WTC11 (cell line): ENCODE data around the gene DHCR7. TPM values are rescaled to one million over a fixed set of nuclear protein-coding genes. Genes with fewer than 3 reads are reported as not detected.

Experiments
- ATAC-seq: fragments of 200-7000 bp; cut with Tn5 transposase; 2 replicates; pipeline ENCODE4 v1.10.0; 2021; ENCODE audit warnings: mild to moderate bottlenecking, moderate library complexity
- CTCF ChIA-PET: fragments of 300-600 bp; sonication (Branson Sonifier 250); formaldehyde crosslinking; loops from one replicate; lab custom pipeline; 2021; ENCODE audit warnings: antibody characterized with exemption; lab: Charles Lee
- POLR2A ChIA-PET: fragments of 350-600 bp; sonication (Branson Sonifier 250); formaldehyde crosslinking; loops from one replicate; lab custom pipeline; 2021; ENCODE audit warnings: antibody characterized with exemption; lab: Charles Lee
- DNase-seq: peaks from one replicate; pipeline ENCODE4 v3.0.0; 2021; ENCODE audit warnings: low spot score
- H3K27ac Mint-ChIP-seq: 2 replicates; pipeline ENCODE4 v1.8.0; 2021; ENCODE audit warnings: mixed read lengths
- H3K27me3 Mint-ChIP-seq: 2 replicates; pipeline ENCODE4 v1.8.0; 2021; ENCODE audit warnings: low read depth, mild to moderate bottlenecking, moderate library complexity, mixed read lengths
- H3K36me3 Mint-ChIP-seq: 2 replicates; pipeline ENCODE4 v1.8.0; 2021; ENCODE audit warnings: mixed read lengths
- H3K4me1 Mint-ChIP-seq: 2 replicates; pipeline ENCODE4 v1.8.0; 2022; ENCODE audit warnings: mixed read lengths
- H3K4me3 Mint-ChIP-seq: 2 replicates; pipeline ENCODE4 v1.8.0; 2021; ENCODE audit warnings: mild to moderate bottlenecking, moderate library complexity, mixed read lengths
- H3K9me3 Mint-ChIP-seq: 2 replicates; pipeline ENCODE4 v1.8.0; 2021; ENCODE audit warnings: mixed read lengths
- CBFB ChIP-seq: sonication (generic); formaldehyde crosslinking; IDR thresholded peaks from 2 replicates; pipeline ENCODE4 v1.8.1; 2022; ENCODE audit warnings: mild to moderate bottlenecking, low read depth, missing genetic modification reagents
- CREM ChIP-seq: sonication (generic); formaldehyde crosslinking; IDR thresholded peaks from 2 replicates; pipeline ENCODE4 v1.8.1; 2022; ENCODE audit warnings: mild to moderate bottlenecking, missing genetic modification reagents, moderate library complexity
- ESRRA ChIP-seq: sonication (generic); formaldehyde crosslinking; IDR thresholded peaks from 2 replicates; pipeline ENCODE4 v1.8.1; 2022; ENCODE audit warnings: mild to moderate bottlenecking, missing genetic modification reagents, borderline replicate concordance
- FOXK1 ChIP-seq: sonication (generic); formaldehyde crosslinking; IDR thresholded peaks from 2 replicates; pipeline ENCODE4 v1.8.0; 2022; ENCODE audit warnings: mild to moderate bottlenecking, moderate library complexity, missing genetic modification reagents
- GTF2I ChIP-seq: fragments of 250-450 bp; sonication (Bioruptor Pico); conservative IDR thresholded peaks from 2 replicates; pipeline ENCODE4 v1.4.0; 2021; ENCODE audit warnings: mild to moderate bottlenecking
- HMGA2 ChIP-seq: fragments of 250-450 bp; sonication (Bioruptor Pico); IDR thresholded peaks from 2 replicates; pipeline ENCODE4 v1.4.0; 2021; ENCODE audit warnings: mild to moderate bottlenecking, moderate library complexity
- JAZF1 ChIP-seq: fragments of 250-450 bp; sonication (Bioruptor Pico); IDR thresholded peaks from 2 replicates; pipeline ENCODE4 v1.9.0; 2021; ENCODE audit warnings: moderate library complexity, mild to moderate bottlenecking, inconsistent platforms
- MXD4 ChIP-seq: fragments of 250-450 bp; sonication (Bioruptor Pico); IDR thresholded peaks from 2 replicates; pipeline ENCODE4 v1.8.0; 2021; ENCODE audit warnings: mild to moderate bottlenecking, moderate library complexity, borderline replicate concordance
- NFE2L1 ChIP-seq: sonication (generic); formaldehyde crosslinking; IDR thresholded peaks from 2 replicates; pipeline ENCODE4 v1.8.1; 2023; ENCODE audit warnings: missing genetic modification reagents
- NFYB ChIP-seq: sonication (generic); formaldehyde crosslinking; conservative IDR thresholded peaks from 2 replicates; pipeline ENCODE4 v1.8.0; 2022; ENCODE audit warnings: low read depth, missing genetic modification reagents
- NR1H2 ChIP-seq: sonication (generic); formaldehyde crosslinking; IDR thresholded peaks from 2 replicates; pipeline ENCODE4 v1.9.0; 2021; ENCODE audit warnings: mild to moderate bottlenecking, moderate library complexity, missing genetic modification reagents
- OVOL2 ChIP-seq: fragments of 250-450 bp; sonication (Bioruptor Pico); IDR thresholded peaks from 2 replicates; pipeline ENCODE4 v1.9.0; 2021; ENCODE audit warnings: mild to moderate bottlenecking, borderline replicate concordance
- PRRX2 ChIP-seq: fragments of 250-450 bp; sonication (Bioruptor Pico); IDR thresholded peaks from 2 replicates; pipeline ENCODE4 v1.8.0; 2021; ENCODE audit warnings: mild to moderate bottlenecking
- SP1 ChIP-seq: sonication (generic); formaldehyde crosslinking; conservative IDR thresholded peaks from 2 replicates; pipeline ENCODE4 v1.8.1; 2022; ENCODE audit warnings: missing genetic modification reagents
- TEAD1 ChIP-seq: sonication (generic); formaldehyde crosslinking; IDR thresholded peaks from 2 replicates; pipeline ENCODE4 v1.8.0; 2022; ENCODE audit warnings: mild to moderate bottlenecking, missing genetic modification reagents
- TP53 ChIP-seq: sonication (generic); formaldehyde crosslinking; IDR thresholded peaks from 2 replicates; pipeline ENCODE4 v1.8.1; 2023; ENCODE audit warnings: mild to moderate bottlenecking, missing genetic modification reagents
- ZNF121 ChIP-seq: sonication (generic); formaldehyde crosslinking; IDR thresholded peaks from 2 replicates; pipeline ENCODE4 v1.8.0; 2023; ENCODE audit warnings: missing genetic modification reagents
- ZNF416 ChIP-seq: fragments of 250-450 bp; sonication (Bioruptor Pico); IDR thresholded peaks from 2 replicates; pipeline ENCODE4 v1.9.0; 2021; ENCODE audit warnings: mild to moderate bottlenecking, inconsistent platforms
- ZNF671 ChIP-seq: fragments of 250-450 bp; sonication (Bioruptor Pico); IDR thresholded peaks from 2 replicates; pipeline ENCODE4 v1.8.0; 2021; ENCODE audit warnings: mild to moderate bottlenecking
- total RNA-seq: library from RNA; stranded (reverse); gene quantifications from 3 replicates; pipeline ENCODE4 v1.2.3, GENCODE V29; 2021
- TF ChIP-seq, protein P1 (sequence below): sonication (generic); formaldehyde crosslinking; IDR thresholded peaks from 2 replicates; pipeline ENCODE4 v1.8.1; 2022; ENCODE audit warnings: missing genetic modification reagents, borderline replicate concordance
- TF ChIP-seq, protein P2 (sequence below): sonication (generic); formaldehyde crosslinking; IDR thresholded peaks from 2 replicates; pipeline ENCODE4 v1.8.1; 2023; ENCODE audit warnings: mild to moderate bottlenecking, missing genetic modification reagents, moderate library complexity
- TF ChIP-seq, protein P3 (sequence below): sonication (generic); formaldehyde crosslinking; IDR thresholded peaks from 2 replicates; pipeline ENCODE4 v1.8.0; 2022; ENCODE audit warnings: mild to moderate bottlenecking, missing genetic modification reagents
- TF ChIP-seq, protein P4 (sequence below): sonication (generic); formaldehyde crosslinking; IDR thresholded peaks from 2 replicates; pipeline ENCODE4 v1.8.1; 2023; ENCODE audit warnings: mild to moderate bottlenecking, missing genetic modification reagents
- TF ChIP-seq, protein P5 (sequence below): sonication (generic); formaldehyde crosslinking; IDR thresholded peaks from 2 replicates; pipeline ENCODE4 v1.8.0; 2022; ENCODE audit warnings: mild to moderate bottlenecking, missing genetic modification reagents
- TF ChIP-seq, protein P6 (sequence below): fragments of 250-450 bp; sonication (Bioruptor Pico); IDR thresholded peaks from 2 replicates; pipeline ENCODE4 v2.1.2; 2022; ENCODE audit warnings: mild to moderate bottlenecking, moderate library complexity
- TF ChIP-seq, protein P7 (sequence below): sonication (generic); formaldehyde crosslinking; IDR thresholded peaks from 2 replicates; pipeline ENCODE4 v1.8.0; 2023; ENCODE audit warnings: missing genetic modification reagents, mild to moderate bottlenecking, borderline replicate concordance

The DHCR7 gene
- total RNA-seq, 1 experiment from 2014 or later: 104 TPM

DNA sequence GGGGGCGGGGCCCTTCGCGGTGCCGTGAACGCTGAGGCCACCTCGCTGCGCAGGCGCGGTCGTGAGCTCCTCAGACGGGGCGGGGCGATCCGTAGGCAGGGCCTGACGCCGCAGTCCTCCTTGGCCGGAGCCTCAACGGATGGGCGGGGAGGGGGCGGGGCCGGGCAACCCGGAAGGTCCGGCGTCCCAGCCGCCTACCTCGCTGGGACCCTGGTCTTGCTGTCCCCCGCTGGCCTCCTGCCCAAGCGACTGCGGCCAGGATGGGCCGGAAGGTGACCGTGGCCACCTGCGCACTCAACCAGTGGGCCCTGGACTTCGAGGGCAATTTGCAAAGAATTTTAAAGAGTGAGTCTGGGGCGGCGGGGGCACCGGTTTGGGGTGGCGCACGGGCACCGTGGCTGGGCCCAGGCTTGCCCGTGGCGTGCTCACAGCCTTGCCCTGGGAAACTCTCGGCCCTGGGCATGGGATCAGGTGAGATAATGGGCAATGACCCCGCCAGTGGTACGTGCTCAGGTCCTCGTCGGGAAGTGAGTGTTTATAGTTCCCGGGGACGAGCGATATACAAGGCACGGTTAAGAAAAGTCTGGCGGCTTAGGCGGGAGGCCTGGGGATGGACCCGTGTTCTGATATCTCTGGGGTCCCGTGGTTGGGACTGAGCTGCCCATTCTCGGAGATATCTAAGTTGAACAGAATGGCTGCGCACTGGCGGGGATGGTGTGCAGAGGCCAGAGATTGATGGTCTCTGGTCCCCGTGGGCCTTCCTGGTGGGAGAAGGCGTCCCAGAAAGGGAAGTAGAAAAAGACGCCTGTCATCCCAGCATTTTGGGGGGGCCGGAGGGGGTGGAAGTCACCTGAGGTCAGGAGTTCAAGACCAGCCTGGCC is 5.1 kb upstream of the DHCR7 start, which contains the start of gene NADSYN1:
NADSYN1 (plus strand) TSS at position 167 of the 881 bp plus-strand sequence; CDS start at position 261, 94 bp downstream.
- Mint-ChIP-seq H3K27me3 (no peaks in the 10 kb centered on the region), H3K36me3 (peaks cover 22% of the 10 kb centered on the region), H3K4me3 (peak within 1 kb of the TSS; percentile 88), H3K27ac (peak within 1 kb of the TSS; percentile 97), H3K4me1 (peaks cover 33% of the 10 kb centered on the region), H3K9me3 (no peaks in the 10 kb centered on the region)
- ATAC-seq: peak; percentile 73
- peak; percentile 98 for DNase-seq
- POLR2A ChIA-PET: no interaction called here
- CTCF ChIA-PET: interaction anchor here (0.7 to 2.9 kb wide), 18 partner anchors 9 to 1455 kb away, joined by 3 to 16 read pairs (median 4); no protein-coding TSS in a partner anchor
- TF ChIP-seq, protein P1, sequence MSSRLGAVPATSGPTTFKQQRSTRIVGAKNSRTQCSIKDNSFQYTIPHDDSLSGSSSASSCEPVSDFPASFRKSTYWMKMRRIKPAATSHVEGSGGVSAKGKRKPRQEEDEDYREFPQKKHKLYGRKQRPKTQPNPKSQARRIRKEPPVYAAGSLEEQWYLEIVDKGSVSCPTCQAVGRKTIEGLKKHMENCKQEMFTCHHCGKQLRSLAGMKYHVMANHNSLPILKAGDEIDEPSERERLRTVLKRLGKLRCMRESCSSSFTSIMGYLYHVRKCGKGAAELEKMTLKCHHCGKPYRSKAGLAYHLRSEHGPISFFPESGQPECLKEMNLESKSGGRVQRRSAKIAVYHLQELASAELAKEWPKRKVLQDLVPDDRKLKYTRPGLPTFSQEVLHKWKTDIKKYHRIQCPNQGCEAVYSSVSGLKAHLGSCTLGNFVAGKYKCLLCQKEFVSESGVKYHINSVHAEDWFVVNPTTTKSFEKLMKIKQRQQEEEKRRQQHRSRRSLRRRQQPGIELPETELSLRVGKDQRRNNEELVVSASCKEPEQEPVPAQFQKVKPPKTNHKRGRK (CRISPR knock-in tag): no peak
- TF ChIP-seq OVOL2 (CRISPR knock-in tag) (no peak), NFYB (no peak), NR1H2 (no peak), FOXK1 (peak; percentile 56; the same call in 1 of the 2 replicates), ZNF121 (no peak), MXD4 (CRISPR knock-in tag) (no peak), TP53 (CRISPR knock-in tag) (no peak), ZNF671 (no peak), SP1 (CRISPR knock-in tag) (peak; percentile 81), GTF2I (CRISPR knock-in tag) (no peak), ZNF416 (no peak), JAZF1 (no peak), HMGA2 (CRISPR knock-in tag) (no peak), CREM (no peak), ESRRA (CRISPR knock-in tag) (no peak), NFE2L1 (CRISPR knock-in tag) (no peak), TEAD1 (no peak), PRRX2 (CRISPR knock-in tag) (no peak), CBFB (no peak)
- TF ChIP-seq, protein P2, sequence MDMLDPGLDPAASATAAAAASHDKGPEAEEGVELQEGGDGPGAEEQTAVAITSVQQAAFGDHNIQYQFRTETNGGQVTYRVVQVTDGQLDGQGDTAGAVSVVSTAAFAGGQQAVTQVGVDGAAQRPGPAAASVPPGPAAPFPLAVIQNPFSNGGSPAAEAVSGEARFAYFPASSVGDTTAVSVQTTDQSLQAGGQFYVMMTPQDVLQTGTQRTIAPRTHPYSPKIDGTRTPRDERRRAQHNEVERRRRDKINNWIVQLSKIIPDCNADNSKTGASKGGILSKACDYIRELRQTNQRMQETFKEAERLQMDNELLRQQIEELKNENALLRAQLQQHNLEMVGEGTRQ (CRISPR knock-in tag): no peak
- TF ChIP-seq, protein P3, sequence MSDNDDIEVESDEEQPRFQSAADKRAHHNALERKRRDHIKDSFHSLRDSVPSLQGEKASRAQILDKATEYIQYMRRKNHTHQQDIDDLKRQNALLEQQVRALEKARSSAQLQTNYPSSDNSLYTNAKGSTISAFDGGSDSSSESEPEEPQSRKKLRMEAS (CRISPR knock-in tag): no peak
- TF ChIP-seq, protein P4, sequence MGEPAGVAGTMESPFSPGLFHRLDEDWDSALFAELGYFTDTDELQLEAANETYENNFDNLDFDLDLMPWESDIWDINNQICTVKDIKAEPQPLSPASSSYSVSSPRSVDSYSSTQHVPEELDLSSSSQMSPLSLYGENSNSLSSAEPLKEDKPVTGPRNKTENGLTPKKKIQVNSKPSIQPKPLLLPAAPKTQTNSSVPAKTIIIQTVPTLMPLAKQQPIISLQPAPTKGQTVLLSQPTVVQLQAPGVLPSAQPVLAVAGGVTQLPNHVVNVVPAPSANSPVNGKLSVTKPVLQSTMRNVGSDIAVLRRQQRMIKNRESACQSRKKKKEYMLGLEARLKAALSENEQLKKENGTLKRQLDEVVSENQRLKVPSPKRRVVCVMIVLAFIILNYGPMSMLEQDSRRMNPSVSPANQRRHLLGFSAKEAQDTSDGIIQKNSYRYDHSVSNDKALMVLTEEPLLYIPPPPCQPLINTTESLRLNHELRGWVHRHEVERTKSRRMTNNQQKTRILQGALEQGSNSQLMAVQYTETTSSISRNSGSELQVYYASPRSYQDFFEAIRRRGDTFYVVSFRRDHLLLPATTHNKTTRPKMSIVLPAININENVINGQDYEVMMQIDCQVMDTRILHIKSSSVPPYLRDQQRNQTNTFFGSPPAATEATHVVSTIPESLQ (CRISPR knock-in tag): no peak
- TF ChIP-seq, protein P5, sequence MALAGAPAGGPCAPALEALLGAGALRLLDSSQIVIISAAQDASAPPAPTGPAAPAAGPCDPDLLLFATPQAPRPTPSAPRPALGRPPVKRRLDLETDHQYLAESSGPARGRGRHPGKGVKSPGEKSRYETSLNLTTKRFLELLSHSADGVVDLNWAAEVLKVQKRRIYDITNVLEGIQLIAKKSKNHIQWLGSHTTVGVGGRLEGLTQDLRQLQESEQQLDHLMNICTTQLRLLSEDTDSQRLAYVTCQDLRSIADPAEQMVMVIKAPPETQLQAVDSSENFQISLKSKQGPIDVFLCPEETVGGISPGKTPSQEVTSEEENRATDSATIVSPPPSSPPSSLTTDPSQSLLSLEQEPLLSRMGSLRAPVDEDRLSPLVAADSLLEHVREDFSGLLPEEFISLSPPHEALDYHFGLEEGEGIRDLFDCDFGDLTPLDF (CRISPR knock-in tag): no peak
- TF ChIP-seq, protein P6, sequence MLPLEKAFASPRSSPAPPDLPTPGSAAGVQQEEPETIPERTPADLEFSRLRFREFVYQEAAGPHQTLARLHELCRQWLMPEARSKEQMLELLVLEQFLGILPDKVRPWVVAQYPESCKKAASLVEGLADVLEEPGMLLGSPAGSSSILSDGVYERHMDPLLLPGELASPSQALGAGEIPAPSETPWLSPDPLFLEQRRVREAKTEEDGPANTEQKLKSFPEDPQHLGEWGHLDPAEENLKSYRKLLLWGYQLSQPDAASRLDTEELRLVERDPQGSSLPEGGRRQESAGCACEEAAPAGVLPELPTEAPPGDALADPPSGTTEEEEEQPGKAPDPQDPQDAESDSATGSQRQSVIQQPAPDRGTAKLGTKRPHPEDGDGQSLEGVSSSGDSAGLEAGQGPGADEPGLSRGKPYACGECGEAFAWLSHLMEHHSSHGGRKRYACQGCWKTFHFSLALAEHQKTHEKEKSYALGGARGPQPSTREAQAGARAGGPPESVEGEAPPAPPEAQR (CRISPR knock-in tag): no peak
- TF ChIP-seq, protein P7, sequence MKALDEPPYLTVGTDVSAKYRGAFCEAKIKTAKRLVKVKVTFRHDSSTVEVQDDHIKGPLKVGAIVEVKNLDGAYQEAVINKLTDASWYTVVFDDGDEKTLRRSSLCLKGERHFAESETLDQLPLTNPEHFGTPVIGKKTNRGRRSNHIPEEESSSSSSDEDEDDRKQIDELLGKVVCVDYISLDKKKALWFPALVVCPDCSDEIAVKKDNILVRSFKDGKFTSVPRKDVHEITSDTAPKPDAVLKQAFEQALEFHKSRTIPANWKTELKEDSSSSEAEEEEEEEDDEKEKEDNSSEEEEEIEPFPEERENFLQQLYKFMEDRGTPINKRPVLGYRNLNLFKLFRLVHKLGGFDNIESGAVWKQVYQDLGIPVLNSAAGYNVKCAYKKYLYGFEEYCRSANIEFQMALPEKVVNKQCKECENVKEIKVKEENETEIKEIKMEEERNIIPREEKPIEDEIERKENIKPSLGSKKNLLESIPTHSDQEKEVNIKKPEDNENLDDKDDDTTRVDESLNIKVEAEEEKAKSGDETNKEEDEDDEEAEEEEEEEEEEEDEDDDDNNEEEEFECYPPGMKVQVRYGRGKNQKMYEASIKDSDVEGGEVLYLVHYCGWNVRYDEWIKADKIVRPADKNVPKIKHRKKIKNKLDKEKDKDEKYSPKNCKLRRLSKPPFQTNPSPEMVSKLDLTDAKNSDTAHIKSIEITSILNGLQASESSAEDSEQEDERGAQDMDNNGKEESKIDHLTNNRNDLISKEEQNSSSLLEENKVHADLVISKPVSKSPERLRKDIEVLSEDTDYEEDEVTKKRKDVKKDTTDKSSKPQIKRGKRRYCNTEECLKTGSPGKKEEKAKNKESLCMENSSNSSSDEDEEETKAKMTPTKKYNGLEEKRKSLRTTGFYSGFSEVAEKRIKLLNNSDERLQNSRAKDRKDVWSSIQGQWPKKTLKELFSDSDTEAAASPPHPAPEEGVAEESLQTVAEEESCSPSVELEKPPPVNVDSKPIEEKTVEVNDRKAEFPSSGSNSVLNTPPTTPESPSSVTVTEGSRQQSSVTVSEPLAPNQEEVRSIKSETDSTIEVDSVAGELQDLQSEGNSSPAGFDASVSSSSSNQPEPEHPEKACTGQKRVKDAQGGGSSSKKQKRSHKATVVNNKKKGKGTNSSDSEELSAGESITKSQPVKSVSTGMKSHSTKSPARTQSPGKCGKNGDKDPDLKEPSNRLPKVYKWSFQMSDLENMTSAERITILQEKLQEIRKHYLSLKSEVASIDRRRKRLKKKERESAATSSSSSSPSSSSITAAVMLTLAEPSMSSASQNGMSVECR (CRISPR knock-in tag): peak; percentile 88; the same call in 1 of the 2 replicates
